Measurements from ENCODE around the gene COA1.

COA1 gene

DNA sequence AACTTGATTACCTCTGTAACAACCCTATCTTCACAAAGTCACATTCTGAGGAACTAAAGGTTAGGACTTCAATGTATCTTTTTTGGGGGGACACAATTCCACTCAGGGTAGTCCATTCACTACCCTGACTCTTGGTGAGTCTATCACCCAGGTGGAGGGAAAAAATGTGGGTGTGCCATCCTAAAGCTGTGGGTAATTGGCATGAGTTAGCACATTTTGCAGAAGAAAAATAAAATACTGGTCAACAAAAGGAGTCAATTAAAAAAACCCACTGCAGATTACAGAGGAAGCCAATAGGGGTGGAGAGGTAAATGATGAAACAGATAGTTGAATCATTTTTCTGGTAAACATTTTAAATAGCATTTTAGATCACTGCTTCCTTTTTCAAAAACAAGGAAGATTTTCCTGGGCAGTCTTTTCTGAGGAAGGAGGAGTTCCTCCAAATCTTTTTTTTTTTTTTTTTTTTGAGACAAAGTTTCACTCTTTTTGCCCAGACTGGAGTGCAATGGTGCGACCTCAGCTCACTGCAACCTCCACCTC lies 24.0 kb upstream of the COA1 start:
- H2AFZ ChIP-seq (ENCODE audit: low read depth, low read length) = no peak overlapping the region
- H3K4me1 ChIP-seq (ENCODE audit: low read length) = peaks cover 18% of the 10 kb centered on the region
- H3K9ac ChIP-seq (ENCODE audit: low read length) = no peak overlapping the region
- TF ChIP-seq, protein P1, sequence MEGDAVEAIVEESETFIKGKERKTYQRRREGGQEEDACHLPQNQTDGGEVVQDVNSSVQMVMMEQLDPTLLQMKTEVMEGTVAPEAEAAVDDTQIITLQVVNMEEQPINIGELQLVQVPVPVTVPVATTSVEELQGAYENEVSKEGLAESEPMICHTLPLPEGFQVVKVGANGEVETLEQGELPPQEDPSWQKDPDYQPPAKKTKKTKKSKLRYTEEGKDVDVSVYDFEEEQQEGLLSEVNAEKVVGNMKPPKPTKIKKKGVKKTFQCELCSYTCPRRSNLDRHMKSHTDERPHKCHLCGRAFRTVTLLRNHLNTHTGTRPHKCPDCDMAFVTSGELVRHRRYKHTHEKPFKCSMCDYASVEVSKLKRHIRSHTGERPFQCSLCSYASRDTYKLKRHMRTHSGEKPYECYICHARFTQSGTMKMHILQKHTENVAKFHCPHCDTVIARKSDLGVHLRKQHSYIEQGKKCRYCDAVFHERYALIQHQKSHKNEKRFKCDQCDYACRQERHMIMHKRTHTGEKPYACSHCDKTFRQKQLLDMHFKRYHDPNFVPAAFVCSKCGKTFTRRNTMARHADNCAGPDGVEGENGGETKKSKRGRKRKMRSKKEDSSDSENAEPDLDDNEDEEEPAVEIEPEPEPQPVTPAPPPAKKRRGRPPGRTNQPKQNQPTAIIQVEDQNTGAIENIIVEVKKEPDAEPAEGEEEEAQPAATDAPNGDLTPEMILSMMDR (IDR thresholded peaks at IDR 0.05; ENCODE audit: low read depth, low read length) = no peak
- TF ChIP-seq EZH2phosphoT487 (IDR thresholded peaks at IDR 0.05; ENCODE audit: low read depth) = no peak
- H4K20me1 ChIP-seq (ENCODE audit: insufficient read depth, low read length) = no peaks in the 10 kb centered on the region
- H3K27ac ChIP-seq (ENCODE audit: low read length) = no peak overlapping the region
- no peak overlapping the region for H3K4me2 ChIP-seq (ENCODE audit: low read length)
- no peaks in the 10 kb centered on the region for H3K79me2 ChIP-seq (ENCODE audit: low read length)
- no peaks in the 10 kb centered on the region for H3K9me3 ChIP-seq (ENCODE audit: insufficient read depth, low read length)
- 0 out of 2 replicates have a peak, but pooled peaks cover 6% of the 10 kb centered on the region for H3K27me3 ChIP-seq (ENCODE audit: low read depth, low read length)
- H3K36me3 ChIP-seq (replicated peaks; ENCODE audit: low read depth, low read length) = no peaks in the 10 kb centered on the region
- no peak overlapping the region for H3K4me3 ChIP-seq (ENCODE audit: low read length)

GRCh38 chr7:43752411-43752810 lies 23.1 kb upstream of the COA1 start:
- Histone ChIP-seq H3K4me2 (ENCODE audit: low read length) (no peak overlapping the region), H3K79me2 (ENCODE audit: low read length) (no peaks in the 10 kb centered on the region), H2AFZ (ENCODE audit: low read depth, low read length) (no peak overlapping the region), H3K27ac (ENCODE audit: low read length) (no peak overlapping the region), H3K9ac (ENCODE audit: low read length) (no peak overlapping the region), H4K20me1 (ENCODE audit: insufficient read depth, low read length) (no peaks in the 10 kb centered on the region), H3K27me3 (ENCODE audit: low read depth, low read length) (peaks cover 9% of the 10 kb centered on the region; the same call in 1 of the 2 replicates), H3K4me3 (ENCODE audit: low read length) (no peak overlapping the region), H3K9me3 (ENCODE audit: insufficient read depth, low read length) (no peaks in the 10 kb centered on the region), H3K4me1 (ENCODE audit: low read length) (peaks cover 14% of the 10 kb centered on the region), H3K36me3 (replicated peaks; ENCODE audit: low read depth, low read length) (no peaks in the 10 kb centered on the region)
- TF ChIP-seq, protein P1 (IDR thresholded peaks at IDR 0.05; ENCODE audit: low read depth, low read length) = no peak
- no peak for TF ChIP-seq EZH2phosphoT487 (IDR thresholded peaks at IDR 0.05; ENCODE audit: low read depth)

DNA sequence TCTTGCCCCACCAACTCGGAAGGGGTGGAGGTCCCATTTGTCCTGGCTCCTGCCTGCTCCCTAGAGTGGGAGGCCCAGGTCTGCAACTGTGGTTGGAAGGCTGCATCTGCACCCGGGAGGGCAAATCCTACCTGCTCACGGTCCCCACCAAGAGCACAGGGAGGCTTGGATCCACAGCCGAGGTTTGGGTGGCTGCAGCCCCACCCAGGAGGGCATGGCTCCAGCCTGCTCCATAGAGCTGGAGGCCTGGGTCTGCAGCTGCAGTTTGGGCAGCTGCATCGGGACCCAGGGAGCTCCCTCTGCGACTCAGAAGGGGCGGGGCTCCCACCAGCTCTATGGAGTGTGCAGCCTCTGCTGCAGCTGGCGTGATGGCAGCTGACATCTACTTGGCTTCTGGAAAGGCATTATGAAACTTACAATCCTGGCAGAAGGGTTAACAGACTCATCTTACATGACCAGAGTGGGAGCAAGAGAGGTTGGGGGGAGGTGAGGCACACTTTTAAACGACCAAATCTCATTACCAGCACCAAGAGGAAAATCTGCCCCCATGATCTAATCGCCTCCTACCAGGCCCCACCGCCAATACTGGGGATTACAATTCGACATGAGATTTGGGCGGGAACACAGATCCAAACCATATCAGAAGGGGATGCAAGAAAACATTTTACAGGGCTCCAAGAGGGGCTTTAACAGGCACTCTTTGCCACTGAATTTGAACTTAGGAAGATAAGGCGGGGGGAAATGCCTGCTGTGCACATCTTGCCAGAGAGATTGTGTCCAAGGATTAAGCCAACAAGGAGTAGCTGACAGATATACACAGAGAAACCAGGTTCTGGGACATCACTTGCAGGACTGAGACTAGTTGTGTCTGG lies 20.9 kb upstream of the COA1 start:
- TF ChIP-seq, protein P1 (IDR thresholded peaks at IDR 0.05; ENCODE audit: low read depth, low read length) = no peak
- TF ChIP-seq EZH2phosphoT487 (IDR thresholded peaks at IDR 0.05; ENCODE audit: low read depth) = no peak
- H3K27ac ChIP-seq (ENCODE audit: low read length) = no peak overlapping the region
- H2AFZ ChIP-seq (ENCODE audit: low read depth, low read length) = no peak overlapping the region
- no peaks in the 10 kb centered on the region for H3K36me3 ChIP-seq (replicated peaks; ENCODE audit: low read depth, low read length)
- no peaks in the 10 kb centered on the region for H3K9me3 ChIP-seq (ENCODE audit: insufficient read depth, low read length)
- H3K4me3 ChIP-seq (ENCODE audit: low read length) = no peak overlapping the region
- H3K4me1 ChIP-seq (ENCODE audit: low read length) = peaks cover 4% of the 10 kb centered on the region; the same call in 1 of the 2 replicates
- H4K20me1 ChIP-seq (ENCODE audit: insufficient read depth, low read length) = no peaks in the 10 kb centered on the region
- H3K4me2 ChIP-seq (ENCODE audit: low read length) = no peak overlapping the region
- peaks cover 9% of the 10 kb centered on the region; the same call in 1 of the 2 replicates for H3K27me3 ChIP-seq (ENCODE audit: low read depth, low read length)
- H3K9ac ChIP-seq (ENCODE audit: low read length) = no peak overlapping the region
- H3K79me2 ChIP-seq (ENCODE audit: low read length) = no peaks in the 10 kb centered on the region

- Histone ChIP-seq H3K27ac (ENCODE audit: low read length) (no peak overlapping the region), H3K4me2 (ENCODE audit: low read length) (no peak overlapping the region), H2AFZ (ENCODE audit: low read depth, low read length) (no peak overlapping the region)
Observed at GRCh38 chr7:43749383-43749940, 20.1 kb upstream of the COA1 start.

More at GRCh38 chr7:43749383-43749940, 20.1 kb upstream of the COA1 start:
- no peak overlapping the region for H3K9ac ChIP-seq (ENCODE audit: low read length)
- no peaks in the 10 kb centered on the region for H3K79me2 ChIP-seq (ENCODE audit: low read length)
- H3K27me3 ChIP-seq (ENCODE audit: low read depth, low read length) = peaks cover 8% of the 10 kb centered on the region; the same call in 1 of the 2 replicates
- peaks cover 4% of the 10 kb centered on the region; the same call in 1 of the 2 replicates for H3K4me1 ChIP-seq (ENCODE audit: low read length)
- no peaks in the 10 kb centered on the region for H4K20me1 ChIP-seq (ENCODE audit: insufficient read depth, low read length)
- TF ChIP-seq, protein P1 (IDR thresholded peaks at IDR 0.05; ENCODE audit: low read depth, low read length) = no peak
- no peak for TF ChIP-seq EZH2phosphoT487 (IDR thresholded peaks at IDR 0.05; ENCODE audit: low read depth)
- H3K4me3 ChIP-seq (ENCODE audit: low read length) = no peak overlapping the region
- no peaks in the 10 kb centered on the region for H3K36me3 ChIP-seq (replicated peaks; ENCODE audit: low read depth, low read length)
- H3K9me3 ChIP-seq (ENCODE audit: insufficient read depth, low read length) = no peaks in the 10 kb centered on the region
